ENCODE results near the gene FIP1L1.
"Not testable (repeated sequence)": the region's sequence is repeated elsewhere in the genome, so short reads cannot be mapped to it uniquely, and the experiment has no call there.

Gene FIP1L1

GRCh38 chr4:53377319-53378170, at the start of gene FIP1L1:
Gene FIP1L1, plus strand, starts transcription at chr4:53377641. Its CDS starts 198 bp downstream, at chr4:53377839.
- peak; percentile 93 to 96 (median 95) for DNase-seq

GRCh38 chr4:53334916-53335315, 42.5 kb upstream of the FIP1L1 start:
- DNase-seq = not testable (repeated sequence)

- not testable (repeated sequence) for DNase-seq
Measured at GRCh38 chr4:53340145-53340544, 37.3 kb upstream of the FIP1L1 start.

- not testable (repeated sequence) for DNase-seq
Measured at GRCh38 chr4:53346392-53346791, 31.0 kb upstream of the FIP1L1 start.

- no peak for DNase-seq
Measured at GRCh38 chr4:53346920-53347852, 30.3 kb upstream of the FIP1L1 start.

- no peak for DNase-seq
Measured at GRCh38 chr4:53348046-53348445, 29.4 kb upstream of the FIP1L1 start.

GRCh38 chr4:53349091-53349491, 28.4 kb upstream of the FIP1L1 start:
- no peak for DNase-seq

GRCh38 chr4:53354012-53354722, 23.3 kb upstream of the FIP1L1 start:
- DNase-seq = no peak

GRCh38 chr4:53355930-53356521, 21.4 kb upstream of the FIP1L1 start:
- DNase-seq = no peak

GRCh38 chr4:53361451-53361850, 16.0 kb upstream of the FIP1L1 start:
- DNase-seq = no peak

GRCh38 chr4:53362093-53362492, 15.3 kb upstream of the FIP1L1 start:
- no peak for DNase-seq

- no peak for DNase-seq
Measured at GRCh38 chr4:53364624-53365023, 12.8 kb upstream of the FIP1L1 start.

- peak in 1 of 4 experiments; percentile 16 for DNase-seq
Measured at GRCh38 chr4:53365121-53365485, 12.3 kb upstream of the FIP1L1 start.

GRCh38 chr4:53365486-53366300, 11.7 kb upstream of the FIP1L1 start, which contains the start of gene SCFD2:
Gene SCFD2, minus strand, starts transcription at chr4:53366061.
- DNase-seq = peak; percentile 78 to 85 (median 81)

GRCh38 chr4:53366301-53366716, 11.1 kb upstream of the FIP1L1 start:
- no peak for DNase-seq

GRCh38 chr4:53367721-53368120, 9.7 kb upstream of the FIP1L1 start:
- DNase-seq = no peak

- no peak for DNase-seq
Measured at GRCh38 chr4:53371049-53371448, 6.4 kb upstream of the FIP1L1 start.

GRCh38 chr4:53371843-53372521, 5.5 kb upstream of the FIP1L1 start:
- no peak for DNase-seq

- no peak for DNase-seq
Measured at GRCh38 chr4:53374777-53375258, 2.6 kb upstream of the FIP1L1 start.

- no peak for DNase-seq
Measured at GRCh38 chr4:53376900-53377299, 541 bp upstream of the FIP1L1 start.

- no peak for DNase-seq
Measured at GRCh38 chr4:53378171-53378482, 686 bp downstream of the FIP1L1 start.
